CD4-positive, alpha-beta memory T cell (primary cell): ENCODE data around the gene SLX4. TPM values are rescaled to one million over a fixed set of nuclear protein-coding genes. Genes with fewer than 3 reads are reported as not detected.

Source experiments
- CTCF ChIA-PET: fragments of 350-600 bp; sonication (Branson Sonifier 250); formaldehyde crosslinking; loops from one replicate; lab custom pipeline; 2021; ENCODE audit warnings: inconsistent platforms; ENCODE audit not compliant: partially characterized antibody; lab: Charles Lee
- POLR2A ChIA-PET: fragments of 350-600 bp; sonication (Branson Sonifier 250); formaldehyde crosslinking; loops from one replicate; lab custom pipeline; 2021; ENCODE audit not compliant: partially characterized antibody; lab: Charles Lee
- DNase-seq, 5 donors: peaks; one replicate each; pipeline versions ENCODE4 v3.0.0 to v3.0.0-alpha.2; 2020 to 2022; ENCODE audit warnings: mixed read lengths in 1 of 5
- H3K27ac ChIP-seq: one replicate; pipeline ENCODE4 v1.7.0; 2013; ENCODE audit warnings: low read depth, low read length
- H3K27me3 ChIP-seq: 2 replicates; pipeline ENCODE4 v1.7.0; 2013; ENCODE audit warnings: mild to moderate bottlenecking, low read length, moderate library complexity; ENCODE audit not compliant: insufficient read depth
- H3K36me3 ChIP-seq: 2 replicates; pipeline ENCODE4 v1.7.0; 2013; ENCODE audit warnings: mild to moderate bottlenecking, low read length, moderate library complexity; ENCODE audit not compliant: insufficient read depth
- H3K4me1 ChIP-seq: 2 replicates; pipeline ENCODE4 v1.7.0; 2013; ENCODE audit warnings: mild to moderate bottlenecking, low read length, moderate library complexity; ENCODE audit not compliant: insufficient read depth
- H3K4me3 ChIP-seq, 2 donors: one replicate each; pipeline ENCODE4 v1.7.0; 2013; ENCODE audit warnings: low read length in 2 of 2, mild to moderate bottlenecking in 1 of 2
- H3K9me3 ChIP-seq, 2 donors: one replicate each; pipeline ENCODE4 v1.7.0; 2013; ENCODE audit warnings: low read length in 2 of 2, control low read depth in 1 of 2; ENCODE audit not compliant: control insufficient read depth in 1 of 2
- H3K27ac Mint-ChIP-seq, 7 donors: one replicate each; pipeline ENCODE4 v1.8.0; 2020 to 2021; ENCODE audit warnings: mixed read lengths in 7 of 7, mild to moderate bottlenecking in 6 of 7, inconsistent platforms in 3 of 7, moderate library complexity in 3 of 7
- H3K27me3 Mint-ChIP-seq, 2 donors: one replicate each; pipeline ENCODE4 v1.8.0; 2020 to 2021; ENCODE audit warnings: mixed read lengths in 2 of 2
- H3K36me3 Mint-ChIP-seq, 2 donors: one replicate each; pipeline ENCODE4 v1.8.0; 2020 to 2021; ENCODE audit warnings: mixed read lengths in 2 of 2, inconsistent platforms in 1 of 2, mild to moderate bottlenecking in 1 of 2
- H3K4me1 Mint-ChIP-seq, 4 donors: one replicate each; pipeline ENCODE4 v1.8.0; 2020 to 2021; ENCODE audit warnings: mixed read lengths in 4 of 4, mild to moderate bottlenecking in 1 of 4
- H3K4me3 Mint-ChIP-seq, 8 donors: one replicate each; pipeline ENCODE4 v1.8.0; 2020 to 2021; ENCODE audit warnings: mixed read lengths in 8 of 8, mild to moderate bottlenecking in 7 of 8, moderate library complexity in 6 of 8, inconsistent platforms in 3 of 8
- H3K9me3 Mint-ChIP-seq, 8 donors: one replicate each; pipeline ENCODE4 v1.8.0; 2020 to 2021; ENCODE audit warnings: mixed read lengths in 8 of 8, mild to moderate bottlenecking in 5 of 8, inconsistent platforms in 3 of 8, moderate library complexity in 1 of 8
- intact Hi-C: fragments of 100-400 bp; cut with micrococcal nuclease; formaldehyde crosslinking; loops from one replicate; pipeline ENCODE4 v1.15.1; 2023
- polyA plus RNA-seq, 2 donors: library from polyadenylated mRNA; unstranded; fragments of 300-500 nt; fragmentation: Illumina TruSeq; gene quantifications; one replicate each; pipeline ENCODE4 v1.2.3, GENCODE V29; 2021
- total RNA-seq, 2 experiments: library from RNA; stranded (reverse); gene quantifications; one replicate each; pipeline ENCODE4 v1.2.3, GENCODE V29; 2021

SLX4 gene
- total and polyA plus RNA-seq, 4 experiments from 2014 or later = 0.87 to 6.7 (median 5.7) TPM; not detected in 1

DNA sequence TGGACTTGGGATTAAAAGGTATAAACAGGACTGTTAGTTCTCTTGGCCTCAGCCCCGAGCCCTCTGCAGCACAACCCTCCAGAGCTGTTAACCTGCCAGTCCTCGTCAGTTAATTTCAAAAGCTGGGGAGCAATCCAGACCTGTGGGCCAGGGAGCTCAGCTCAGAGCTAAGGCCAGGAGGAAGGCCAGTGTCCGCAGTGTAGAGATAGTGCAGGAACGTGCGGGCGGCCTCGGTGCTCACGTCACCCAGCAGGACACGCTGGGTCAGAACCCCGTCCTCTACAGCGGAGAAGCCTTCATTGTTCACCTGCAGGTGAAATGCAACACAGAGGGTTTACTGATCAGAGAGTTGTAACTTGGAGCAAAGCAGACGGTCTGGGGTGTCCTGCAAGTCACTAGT is 18.8 kb downstream of the SLX4 start:
- no peaks in the 10 kb centered on the region for H3K27me3 Mint-ChIP-seq
- Histone ChIP-seq H3K4me1 (no peaks in the 10 kb centered on the region), H3K27ac (no peak overlapping the region), H3K36me3 (peaks cover 4% of the 10 kb centered on the region), H3K9me3 (no peaks in the 10 kb centered on the region), H3K27me3 (no peaks in the 10 kb centered on the region), H3K4me3 (no peak overlapping the region)
- intact Hi-C loops = no loop called here
- POLR2A ChIA-PET = no interaction called here
- peaks cover 7% of the 10 kb centered on the region in 2 donors for H3K36me3 Mint-ChIP-seq
- peak overlapping the region in 1 of 7 donors; percentile 35 for H3K27ac Mint-ChIP-seq
- H3K4me3 Mint-ChIP-seq = no peak overlapping the region
- no peak for DNase-seq
- H3K4me1 Mint-ChIP-seq = no peaks in the 10 kb centered on the region
- CTCF ChIA-PET = no interaction called here
- no peaks in the 10 kb centered on the region for H3K9me3 Mint-ChIP-seq

- H3K4me1 Mint-ChIP-seq = no peaks in the 10 kb centered on the region
- no peak overlapping the region for H3K27ac ChIP-seq
- no peak for DNase-seq
- no peaks in the 10 kb centered on the region for H3K9me3 Mint-ChIP-seq
- H3K4me3 ChIP-seq = no peak overlapping the region
- POLR2A ChIA-PET = no interaction called here
- peaks cover 7% of the 10 kb centered on the region in 2 donors for H3K36me3 Mint-ChIP-seq
- no peak overlapping the region for H3K27ac Mint-ChIP-seq
- no peak overlapping the region for H3K4me3 Mint-ChIP-seq
- H3K9me3 ChIP-seq = no peaks in the 10 kb centered on the region
- H3K27me3 Mint-ChIP-seq = no peaks in the 10 kb centered on the region
- H3K27me3 ChIP-seq = no peaks in the 10 kb centered on the region
- CTCF ChIA-PET = no interaction called here
- H3K36me3 ChIP-seq = peaks cover 4% of the 10 kb centered on the region
- intact Hi-C loops = no loop called here
- H3K4me1 ChIP-seq = no peaks in the 10 kb centered on the region
Observed at GRCh38 chr16:3591991-3592390, 19.4 kb downstream of the SLX4 start.

DNA sequence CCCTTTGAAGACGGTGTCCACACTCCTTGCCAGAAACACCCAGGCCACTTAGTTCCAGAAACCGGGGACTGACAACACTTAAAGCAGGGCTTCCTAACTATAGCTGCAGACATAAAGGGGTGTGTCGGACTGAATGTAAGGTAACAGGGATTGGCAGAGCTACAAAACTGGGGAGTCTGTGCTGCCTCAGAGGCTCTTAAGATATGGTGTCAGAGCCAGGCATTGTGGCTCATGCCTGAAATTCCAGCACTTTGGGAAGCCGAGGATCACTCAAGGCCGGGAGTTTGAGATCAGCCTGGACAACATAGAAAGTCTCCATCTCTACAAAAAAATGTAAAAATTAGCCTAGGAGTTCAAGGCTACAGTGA is 20.0 kb downstream of the SLX4 start:
- peaks cover 4% of the 10 kb centered on the region for H3K36me3 ChIP-seq
- ChIA-PET CTCF (no interaction called here), POLR2A (no interaction called here)
- DNase-seq = no peak
- Mint-ChIP-seq H3K27me3 (no peaks in the 10 kb centered on the region), H3K4me3 (no peak overlapping the region), H3K27ac (peak overlapping the region in 1 of 7 donors; percentile 77), H3K9me3 (no peaks in the 10 kb centered on the region), H3K4me1 (no peaks in the 10 kb centered on the region), H3K36me3 (peaks cover 7 to 8% of the 10 kb centered on the region in 2 donors)
- H3K4me1 ChIP-seq = no peaks in the 10 kb centered on the region
- no peak overlapping the region for H3K27ac ChIP-seq
- no peaks in the 10 kb centered on the region for H3K9me3 ChIP-seq
- no peaks in the 10 kb centered on the region for H3K27me3 ChIP-seq
- intact Hi-C loops = no loop called here
- no peak overlapping the region for H3K4me3 ChIP-seq

DNA sequence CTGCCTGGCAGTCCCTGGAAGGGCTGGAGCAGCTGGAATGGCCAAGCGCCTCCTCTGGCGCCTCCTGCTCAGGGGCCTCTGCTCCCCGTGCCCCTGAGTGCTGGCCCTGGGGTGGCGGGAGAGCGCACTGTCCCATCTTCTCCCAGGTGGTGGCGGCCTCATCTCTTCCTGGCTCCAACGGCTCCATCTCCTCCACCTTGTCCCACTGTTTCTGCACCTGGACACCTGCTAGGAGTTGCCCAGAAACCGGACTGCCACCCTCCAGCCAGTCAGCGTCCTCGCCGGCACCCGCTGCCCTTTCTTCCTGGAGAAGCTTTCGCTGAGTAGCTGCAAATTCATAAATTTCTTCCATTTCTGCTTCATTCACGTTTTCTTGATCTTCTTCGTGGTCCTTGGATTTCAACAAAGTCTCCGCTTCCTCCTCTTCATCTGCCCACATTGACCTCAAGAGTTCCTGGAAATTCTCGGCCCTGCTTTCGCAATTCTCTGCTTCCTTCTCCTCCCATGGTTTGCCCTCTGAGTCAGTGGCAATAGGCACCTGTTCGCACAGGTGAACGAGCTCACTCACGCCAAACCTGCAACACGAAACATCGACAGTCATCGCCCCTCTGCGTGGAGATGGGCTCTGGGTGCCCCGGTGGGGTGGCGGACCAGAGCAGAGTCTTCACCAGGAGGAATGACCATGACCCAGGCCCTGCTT is 20.5 kb downstream of the SLX4 start:
- ChIA-PET CTCF (no interaction called here), POLR2A (no interaction called here)
- intact Hi-C loops = no loop called here
- no peak overlapping the region for H3K27ac Mint-ChIP-seq
- no peaks in the 10 kb centered on the region for H3K9me3 Mint-ChIP-seq
- H3K9me3 ChIP-seq = no peaks in the 10 kb centered on the region
- H3K4me1 Mint-ChIP-seq = peaks cover 0 to 2% (median under 1%) of the 10 kb centered on the region in 4 donors
- H3K36me3 Mint-ChIP-seq = peaks cover 7 to 8% of the 10 kb centered on the region in 2 donors
- DNase-seq = no peak
- no peak overlapping the region for H3K4me3 ChIP-seq
- H3K27ac ChIP-seq = no peak overlapping the region
- H3K4me1 ChIP-seq = no peaks in the 10 kb centered on the region
- H3K27me3 ChIP-seq = no peaks in the 10 kb centered on the region
- peaks cover 4% of the 10 kb centered on the region for H3K36me3 ChIP-seq
- H3K27me3 Mint-ChIP-seq = no peaks in the 10 kb centered on the region
- no peak overlapping the region for H3K4me3 Mint-ChIP-seq

GRCh38 chr16:3589991-3590701 is 21.3 kb downstream of the SLX4 start:
- no peaks in the 10 kb centered on the region for H3K9me3 Mint-ChIP-seq
- ChIA-PET POLR2A (no interaction called here), CTCF (no interaction called here)
- no peaks in the 10 kb centered on the region for H3K27me3 Mint-ChIP-seq
- no peaks in the 10 kb centered on the region for H3K9me3 ChIP-seq
- DNase-seq = no peak
- peaks cover 4% of the 10 kb centered on the region for H3K36me3 ChIP-seq
- peaks cover 7 to 8% of the 10 kb centered on the region in 2 donors for H3K36me3 Mint-ChIP-seq
- peaks cover 0 to 4% (median 1%) of the 10 kb centered on the region in 4 donors for H3K4me1 Mint-ChIP-seq
- intact Hi-C loops = no loop called here
- no peaks in the 10 kb centered on the region for H3K27me3 ChIP-seq
- no peaks in the 10 kb centered on the region for H3K4me1 ChIP-seq
- no peak overlapping the region for H3K27ac ChIP-seq
- no peak overlapping the region for H3K27ac Mint-ChIP-seq
- no peak overlapping the region for H3K4me3 ChIP-seq
- no peak overlapping the region for H3K4me3 Mint-ChIP-seq

DNA sequence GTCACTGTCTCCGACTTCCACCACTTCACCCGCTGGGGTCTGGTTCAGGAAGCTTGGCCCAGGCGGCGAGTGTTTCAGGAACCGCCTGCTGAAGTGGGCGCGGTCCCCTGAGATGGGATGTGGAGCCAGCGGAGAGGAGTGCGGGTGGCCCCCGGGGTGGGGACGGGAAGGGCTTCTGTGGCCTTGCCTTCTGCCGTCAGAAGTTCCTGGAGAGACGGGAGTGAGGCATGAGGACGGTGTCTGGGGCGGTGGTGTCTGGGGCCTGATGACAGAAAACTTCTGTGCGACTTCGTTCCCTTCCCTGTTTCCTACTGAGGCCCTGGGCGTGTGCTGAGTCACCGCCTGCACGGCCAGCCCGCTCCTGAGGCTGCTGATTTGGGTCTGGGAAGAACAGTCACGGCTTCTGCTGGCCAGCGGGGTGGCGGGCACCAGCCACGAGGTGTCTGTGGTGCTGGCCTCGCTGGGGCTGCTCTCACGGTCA is 21.9 kb downstream of the SLX4 start:
- Histone ChIP-seq H3K4me3 (no peak overlapping the region), H3K36me3 (peaks cover 4% of the 10 kb centered on the region), H3K4me1 (no peaks in the 10 kb centered on the region), H3K9me3 (no peaks in the 10 kb centered on the region), H3K27ac (no peak overlapping the region), H3K27me3 (no peaks in the 10 kb centered on the region)
- CTCF ChIA-PET = no interaction called here
- Mint-ChIP-seq H3K4me1 (peaks cover 0 to 4% (median 1%) of the 10 kb centered on the region in 4 donors), H3K27me3 (no peaks in the 10 kb centered on the region), H3K4me3 (no peak overlapping the region), H3K9me3 (no peaks in the 10 kb centered on the region), H3K36me3 (peaks cover 7 to 8% of the 10 kb centered on the region in 2 donors), H3K27ac (no peak overlapping the region)
- intact Hi-C loops = no loop called here
- POLR2A ChIA-PET = no interaction called here
- DNase-seq = no peak

- Histone ChIP-seq H3K4me3 (no peak overlapping the region), H3K9me3 (no peaks in the 10 kb centered on the region), H3K27me3 (no peaks in the 10 kb centered on the region), H3K4me1 (no peaks in the 10 kb centered on the region), H3K36me3 (peaks cover 4% of the 10 kb centered on the region), H3K27ac (no peak overlapping the region)
- H3K4me1 Mint-ChIP-seq = peaks cover 0 to 4% (median 1%) of the 10 kb centered on the region in 4 donors
- H3K4me3 Mint-ChIP-seq = no peak overlapping the region
- DNase-seq = no peak
- peaks cover 7 to 8% of the 10 kb centered on the region in 2 donors for H3K36me3 Mint-ChIP-seq
- ChIA-PET CTCF (no interaction called here), POLR2A (no interaction called here)
- H3K27ac Mint-ChIP-seq = no peak overlapping the region
- intact Hi-C loops = no loop called here
- no peaks in the 10 kb centered on the region for H3K9me3 Mint-ChIP-seq
- H3K27me3 Mint-ChIP-seq = no peaks in the 10 kb centered on the region
Observed at GRCh38 chr16:3589001-3589400, 22.4 kb downstream of the SLX4 start.
